Measurements from ENCODE around the gene UAP1. TPM values are rescaled to one million over a fixed set of nuclear protein-coding genes. Genes with fewer than 3 reads are reported as not detected.

Gene UAP1
- total RNA-seq, 1 donor from 2014 or later: 58.2 TPM

GRCh38 chr1:162537216-162537615, 24.3 kb upstream of the UAP1 start:
- no peak overlapping the region for H3K4me3 ChIP-seq (ENCODE audit: low read depth, low read length)
- DNase-seq (ENCODE audit: low read depth): no peak
- no peak for TF ChIP-seq CTCF (conservative IDR thresholded peaks at IDR 0.05; ENCODE audit: low read depth, low read length)

DNA sequence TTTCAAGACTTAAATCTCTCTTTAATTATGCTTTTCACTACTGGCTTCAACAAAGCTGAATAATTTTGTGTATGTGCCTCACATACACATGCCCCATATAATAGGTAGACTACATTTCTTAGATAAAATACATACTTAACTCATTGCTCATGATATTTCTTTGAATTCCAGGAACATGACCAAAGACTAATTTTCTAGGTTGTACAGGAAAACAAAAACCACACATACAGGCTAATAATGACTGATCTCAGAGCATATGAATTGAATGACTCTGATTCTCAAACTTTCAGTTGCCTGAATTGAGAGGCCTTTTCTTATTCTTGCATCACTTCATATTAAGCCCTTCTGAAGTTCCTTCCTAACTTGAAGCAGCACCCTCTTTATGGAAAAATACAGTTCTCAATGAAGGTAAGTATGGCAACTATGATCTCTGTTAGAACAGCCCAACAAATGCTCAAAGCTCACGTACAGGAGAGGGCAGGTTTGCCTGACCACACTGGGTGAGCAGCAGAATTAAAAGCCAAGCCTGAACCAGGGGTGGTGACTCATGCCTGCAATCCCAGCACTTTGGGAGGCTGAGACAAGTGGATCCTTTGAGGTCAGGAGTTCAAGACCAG, 22.6 kb upstream of the UAP1 start:
- TF ChIP-seq CTCF (conservative IDR thresholded peaks at IDR 0.05; ENCODE audit: low read depth, low read length): no peak
- DNase-seq (ENCODE audit: low read depth): no peak
- H3K4me3 ChIP-seq (ENCODE audit: low read depth, low read length): no peak overlapping the region

- H3K4me3 ChIP-seq (ENCODE audit: low read depth, low read length): no peak overlapping the region
- no peak for DNase-seq (ENCODE audit: low read depth)
- no peak for TF ChIP-seq CTCF (conservative IDR thresholded peaks at IDR 0.05; ENCODE audit: low read depth, low read length)
Observed at GRCh38 chr1:162541619-162542141, 19.8 kb upstream of the UAP1 start.

- no peak overlapping the region for H3K4me3 ChIP-seq (ENCODE audit: low read depth, low read length)
- no peak for TF ChIP-seq CTCF (conservative IDR thresholded peaks at IDR 0.05; ENCODE audit: low read depth, low read length)
- DNase-seq (ENCODE audit: low read depth): no peak
Observed at GRCh38 chr1:162543228-162543627, 18.3 kb upstream of the UAP1 start.

GRCh38 chr1:162548170-162548569, 13.4 kb upstream of the UAP1 start:
- no peak for TF ChIP-seq CTCF (conservative IDR thresholded peaks at IDR 0.05; ENCODE audit: low read depth, low read length)
- no peak overlapping the region for H3K4me3 ChIP-seq (ENCODE audit: low read depth, low read length)
- no peak for DNase-seq (ENCODE audit: low read depth)

- TF ChIP-seq CTCF (conservative IDR thresholded peaks at IDR 0.05; ENCODE audit: low read depth, low read length): no peak
- DNase-seq (ENCODE audit: low read depth): no peak
- H3K4me3 ChIP-seq (ENCODE audit: low read depth, low read length): no peak overlapping the region
Observed at GRCh38 chr1:162549001-162549400, 12.5 kb upstream of the UAP1 start.

DNA sequence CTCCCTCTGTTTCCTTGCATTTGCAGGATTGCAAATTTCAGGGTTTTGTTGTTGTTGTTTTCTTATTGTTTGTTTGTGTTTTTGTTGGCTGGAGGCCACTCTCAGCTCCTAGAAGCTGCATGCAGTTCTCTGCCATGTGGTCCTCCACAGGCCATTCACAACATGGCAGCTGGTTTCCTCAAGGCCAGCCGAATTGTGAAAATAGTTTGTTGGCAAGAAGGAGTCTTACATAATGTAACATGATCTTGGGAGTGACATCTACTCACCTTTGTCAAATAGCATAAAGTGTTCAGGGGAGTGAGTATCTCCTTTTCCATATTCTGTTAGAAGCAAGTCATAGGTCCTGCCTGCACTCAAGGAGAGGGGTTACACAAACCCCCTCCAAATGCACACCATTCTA, 10.6 kb upstream of the UAP1 start:
- H3K4me3 ChIP-seq (ENCODE audit: low read depth, low read length): no peak overlapping the region
- TF ChIP-seq CTCF (conservative IDR thresholded peaks at IDR 0.05; ENCODE audit: low read depth, low read length): no peak
- DNase-seq (ENCODE audit: low read depth): no peak
